NOMO-1 treated with DMSO at 0.1 percent for 48 hours (cell line): Measurements from ENCODE around the gene TMEM129.
"Not testable (repeated sequence)": the region's sequence is repeated elsewhere in the genome, so short reads cannot be mapped to it uniquely, and the experiment has no call there.

Experiments used
- DNase-seq: peaks from one replicate; lab custom pipeline; 2025; ENCODE audit not compliant: unreplicated experiment; lab: John Stamatoyannopoulos, UW

Gene TMEM129

GRCh38 chr4:1701671-1702070, 19.5 kb downstream of the TMEM129 start:
- peak; percentile 37 for DNase-seq

- no peak for DNase-seq
These were observed 25.2 kb downstream of the TMEM129 start for GRCh38 chr4:1695913-1696312.

GRCh38 chr4:1693131-1693896, 27.8 kb downstream of the TMEM129 start:
- DNase-seq = peak; percentile 79

GRCh38 chr4:1691737-1692373, 29.3 kb downstream of the TMEM129 start:
- DNase-seq = no peak

GRCh38 chr4:1690698-1691097, 30.4 kb downstream of the TMEM129 start:
- no peak for DNase-seq

GRCh38 chr4:1686440-1687036, 34.6 kb downstream of the TMEM129 start:
- DNase-seq = no peak

- no peak for DNase-seq
These were observed 35.6 kb downstream of the TMEM129 start for GRCh38 chr4:1685235-1686150.

- DNase-seq = no peak
These were observed 36.5 kb downstream of the TMEM129 start for GRCh38 chr4:1684506-1685234.

- DNase-seq = peak; percentile 76
These were observed 37.2 kb downstream of the TMEM129 start, which contains the start of gene FAM53A for GRCh38 chr4:1683736-1684505. FAM53A (minus strand) TSS chr4:1684313; CDS start chr4:1668741, 15,572 bp downstream.

- DNase-seq = peak; percentile 37
These were observed 37.8 kb downstream of the TMEM129 start for GRCh38 chr4:1683261-1683735.

- DNase-seq = no peak
These were observed 38.3 kb downstream of the TMEM129 start for GRCh38 chr4:1682860-1683259.

GRCh38 chr4:1678244-1678643, 42.9 kb downstream of the TMEM129 start:
- no peak for DNase-seq

- DNase-seq = no peak
These were observed 44.3 kb downstream of the TMEM129 start for GRCh38 chr4:1676605-1677525.

GRCh38 chr4:1675802-1676137, 45.4 kb downstream of the TMEM129 start:
- no peak for DNase-seq

- DNase-seq = no peak
These were observed 45.9 kb downstream of the TMEM129 start for GRCh38 chr4:1675136-1675801.

GRCh38 chr4:1674682-1675081, 46.4 kb downstream of the TMEM129 start:
- DNase-seq = no peak

- DNase-seq = no peak
These were observed 47.5 kb downstream of the TMEM129 start for GRCh38 chr4:1673671-1674070.

- not testable (repeated sequence) for DNase-seq
These were observed 50.1 kb downstream of the TMEM129 start for GRCh38 chr4:1671011-1671410.
